WTC11 (cell line): ENCODE data around the gene ZNF860. TPM values are rescaled to one million over a fixed set of nuclear protein-coding genes. Genes with fewer than 3 reads are reported as not detected.
A peak's percentile ranks its signal among the peaks of the same experiment; 100 is the strongest.

ENCODE experiments used
- ATAC-seq: fragments of 200-7000 bp; cut with Tn5 transposase; 2 replicates; pipeline ENCODE4 v1.10.0; 2021; ENCODE audit warnings: mild to moderate bottlenecking, moderate library complexity
- CTCF ChIA-PET: fragments of 300-600 bp; sonication (Branson Sonifier 250); formaldehyde crosslinking; loops from one replicate; lab custom pipeline; 2021; ENCODE audit warnings: antibody characterized with exemption; lab: Charles Lee
- POLR2A ChIA-PET: fragments of 350-600 bp; sonication (Branson Sonifier 250); formaldehyde crosslinking; loops from one replicate; lab custom pipeline; 2021; ENCODE audit warnings: antibody characterized with exemption; lab: Charles Lee
- DNase-seq: peaks from one replicate; pipeline ENCODE4 v3.0.0; 2021; ENCODE audit warnings: low spot score
- H3K27ac Mint-ChIP-seq: 2 replicates; pipeline ENCODE4 v1.8.0; 2021; ENCODE audit warnings: mixed read lengths
- H3K27me3 Mint-ChIP-seq: 2 replicates; pipeline ENCODE4 v1.8.0; 2021; ENCODE audit warnings: low read depth, mild to moderate bottlenecking, moderate library complexity, mixed read lengths
- H3K36me3 Mint-ChIP-seq: 2 replicates; pipeline ENCODE4 v1.8.0; 2021; ENCODE audit warnings: mixed read lengths
- H3K4me1 Mint-ChIP-seq: 2 replicates; pipeline ENCODE4 v1.8.0; 2022; ENCODE audit warnings: mixed read lengths
- H3K4me3 Mint-ChIP-seq: 2 replicates; pipeline ENCODE4 v1.8.0; 2021; ENCODE audit warnings: mild to moderate bottlenecking, moderate library complexity, mixed read lengths
- H3K9me3 Mint-ChIP-seq: 2 replicates; pipeline ENCODE4 v1.8.0; 2021; ENCODE audit warnings: mixed read lengths
- ARID4B ChIP-seq: sonication (generic); formaldehyde crosslinking; IDR thresholded peaks from 2 replicates; pipeline ENCODE4 v1.8.0; 2023; ENCODE audit warnings: missing genetic modification reagents, mild to moderate bottlenecking, borderline replicate concordance
- ATF1 ChIP-seq: sonication (generic); formaldehyde crosslinking; IDR thresholded peaks from 2 replicates; pipeline ENCODE4 v1.8.1; 2023; ENCODE audit warnings: mild to moderate bottlenecking, moderate library complexity, missing genetic modification reagents
- ATF3 ChIP-seq: sonication (generic); formaldehyde crosslinking; conservative IDR thresholded peaks from 2 replicates; pipeline ENCODE4 v1.8.1; 2022; ENCODE audit warnings: mild to moderate bottlenecking, missing genetic modification reagents
- CREB1 ChIP-seq: sonication (generic); formaldehyde crosslinking; IDR thresholded peaks from 2 replicates; pipeline ENCODE4 v1.8.0; 2023; ENCODE audit warnings: mild to moderate bottlenecking, missing genetic modification reagents
- ELF4 ChIP-seq: sonication (generic); formaldehyde crosslinking; IDR thresholded peaks from 2 replicates; pipeline ENCODE4 v1.8.1; 2022; ENCODE audit warnings: low read depth, mild to moderate bottlenecking, moderate library complexity, missing genetic modification reagents
- EMX1 ChIP-seq: fragments of 250-450 bp; sonication (Bioruptor Pico); IDR thresholded peaks from 2 replicates; pipeline ENCODE4 v1.8.0; 2021; ENCODE audit warnings: mild to moderate bottlenecking
- GTF2I ChIP-seq: fragments of 250-450 bp; sonication (Bioruptor Pico); conservative IDR thresholded peaks from 2 replicates; pipeline ENCODE4 v1.4.0; 2021; ENCODE audit warnings: mild to moderate bottlenecking
- HMGA2 ChIP-seq: fragments of 250-450 bp; sonication (Bioruptor Pico); IDR thresholded peaks from 2 replicates; pipeline ENCODE4 v1.4.0; 2021; ENCODE audit warnings: mild to moderate bottlenecking, moderate library complexity
- IRF2 ChIP-seq: sonication (generic); formaldehyde crosslinking; IDR thresholded peaks from 2 replicates; pipeline ENCODE4 v1.8.0; 2022; ENCODE audit warnings: low read depth, missing genetic modification reagents, borderline replicate concordance
- KAT7 ChIP-seq: sonication (generic); formaldehyde crosslinking; IDR thresholded peaks from 2 replicates; pipeline ENCODE4 v1.8.1; 2023; ENCODE audit warnings: missing genetic modification reagents, mild to moderate bottlenecking, borderline replicate concordance
- NFATC4 ChIP-seq: fragments of 250-450 bp; sonication (Bioruptor Pico); IDR thresholded peaks from 2 replicates; pipeline ENCODE4 v1.9.0; 2021; ENCODE audit warnings: mild to moderate bottlenecking
- NR1H2 ChIP-seq: sonication (generic); formaldehyde crosslinking; IDR thresholded peaks from 2 replicates; pipeline ENCODE4 v1.9.0; 2021; ENCODE audit warnings: mild to moderate bottlenecking, moderate library complexity, missing genetic modification reagents
- NR2C2 ChIP-seq: sonication (generic); formaldehyde crosslinking; IDR thresholded peaks from 2 replicates; pipeline ENCODE4 v1.8.0; 2022; ENCODE audit warnings: mild to moderate bottlenecking, missing genetic modification reagents
- PREB ChIP-seq: sonication (generic); formaldehyde crosslinking; IDR thresholded peaks from 2 replicates; pipeline ENCODE4 v1.8.1; 2022; ENCODE audit warnings: mild to moderate bottlenecking, missing genetic modification reagents, moderate library complexity, borderline replicate concordance
- TEAD4 ChIP-seq: sonication (generic); formaldehyde crosslinking; IDR thresholded peaks from 2 replicates; pipeline ENCODE4 v1.8.0; 2022; ENCODE audit warnings: mild to moderate bottlenecking, missing genetic modification reagents
- ZNF281 ChIP-seq: sonication (generic); formaldehyde crosslinking; IDR thresholded peaks from 2 replicates; pipeline ENCODE4 v1.8.0; 2023; ENCODE audit warnings: mild to moderate bottlenecking, missing genetic modification reagents
- ZNF396 ChIP-seq: fragments of 250-450 bp; sonication (Bioruptor Pico); IDR thresholded peaks from 2 replicates; pipeline ENCODE4 v1.8.0; 2021; ENCODE audit warnings: mild to moderate bottlenecking, moderate library complexity, borderline replicate concordance
- ZNF423 ChIP-seq: fragments of 250-450 bp; sonication (Bioruptor Pico); IDR thresholded peaks from 2 replicates; pipeline ENCODE4 v2.1.2; 2022; ENCODE audit warnings: mild to moderate bottlenecking, moderate library complexity
- total RNA-seq: library from RNA; stranded (reverse); gene quantifications from 3 replicates; pipeline ENCODE4 v1.2.3, GENCODE V29; 2021
- TF ChIP-seq, protein P1 (sequence below): sonication (generic); formaldehyde crosslinking; IDR thresholded peaks from 2 replicates; pipeline ENCODE4 v1.8.1; 2023; ENCODE audit warnings: mild to moderate bottlenecking, missing genetic modification reagents, moderate library complexity
- TF ChIP-seq, protein P2 (sequence below): sonication (generic); formaldehyde crosslinking; IDR thresholded peaks from 2 replicates; pipeline ENCODE4 v1.8.1; 2023; ENCODE audit warnings: mild to moderate bottlenecking, missing genetic modification reagents
- TF ChIP-seq, protein P3 (sequence below): sonication (generic); formaldehyde crosslinking; IDR thresholded peaks from 2 replicates; pipeline ENCODE4 v1.8.1; 2022; ENCODE audit warnings: missing genetic modification reagents, borderline replicate concordance

Gene ZNF860
- total RNA-seq, 1 experiment from 2014 or later: 6.5 TPM

GRCh38 chr3:31974471-31974870 lies 7.1 kb upstream of the ZNF860 start:
- Mint-ChIP-seq H3K4me3 (no peak overlapping the region), H3K4me1 (peaks cover 81% of the 10 kb centered on the region), H3K9me3 (no peaks in the 10 kb centered on the region), H3K36me3 (peaks cover 13% of the 10 kb centered on the region)
- CTCF ChIA-PET: no interaction called here
- no peak for ATAC-seq
- TF ChIP-seq ZNF396 (CRISPR knock-in tag) (no peak), NR2C2 (CRISPR knock-in tag) (no peak), IRF2 (CRISPR knock-in tag) (no peak), CREB1 (no peak), NR1H2 (CRISPR knock-in tag) (no peak), NFATC4 (no peak), GTF2I (CRISPR knock-in tag) (no peak), EMX1 (CRISPR knock-in tag) (no peak), ATF3 (no peak)
- TF ChIP-seq, protein P1, sequence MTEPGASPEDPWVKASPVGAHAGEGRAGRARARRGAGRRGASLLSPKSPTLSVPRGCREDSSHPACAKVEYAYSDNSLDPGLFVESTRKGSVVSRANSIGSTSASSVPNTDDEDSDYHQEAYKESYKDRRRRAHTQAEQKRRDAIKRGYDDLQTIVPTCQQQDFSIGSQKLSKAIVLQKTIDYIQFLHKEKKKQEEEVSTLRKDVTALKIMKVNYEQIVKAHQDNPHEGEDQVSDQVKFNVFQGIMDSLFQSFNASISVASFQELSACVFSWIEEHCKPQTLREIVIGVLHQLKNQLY: no peak
- TF ChIP-seq, all 79 proteins: peak for 0
- DNase-seq: no peak
- POLR2A ChIA-PET: no interaction called here
- Mint-ChIP-seq H3K27me3 (no peaks in the 10 kb centered on the region), H3K27ac (peak overlapping the region; percentile 38; the same call in 1 of the 2 replicates)

DNA sequence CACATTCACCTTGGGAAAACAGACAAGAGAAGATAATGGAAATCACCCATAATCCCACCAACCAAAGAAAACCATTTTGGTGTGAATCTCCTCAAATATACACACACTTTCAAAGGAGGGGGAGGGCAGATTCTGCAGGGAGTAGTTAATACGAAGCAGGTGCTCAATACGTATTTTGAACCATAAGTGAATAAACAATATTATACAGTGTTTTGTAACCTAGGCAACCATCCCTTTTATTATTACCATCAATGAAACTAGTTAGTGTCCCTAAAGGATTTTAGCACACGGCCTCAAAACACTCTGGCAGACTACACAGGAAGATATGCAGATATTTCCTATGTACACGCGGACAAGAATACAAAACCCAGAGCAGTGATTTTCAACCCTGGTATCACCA lies 6.6 kb upstream of the ZNF860 start:
- no peaks in the 10 kb centered on the region for H3K27me3 Mint-ChIP-seq
- CTCF ChIA-PET: no interaction called here
- H3K4me1 Mint-ChIP-seq: peaks cover 79% of the 10 kb centered on the region
- H3K27ac Mint-ChIP-seq: peak overlapping the region; percentile 38
- H3K4me3 Mint-ChIP-seq: no peak overlapping the region
- ATAC-seq: no peak
- peaks cover 13% of the 10 kb centered on the region for H3K36me3 Mint-ChIP-seq
- POLR2A ChIA-PET: no interaction called here
- H3K9me3 Mint-ChIP-seq: no peaks in the 10 kb centered on the region
- DNase-seq: no peak
- TF ChIP-seq, protein P2, sequence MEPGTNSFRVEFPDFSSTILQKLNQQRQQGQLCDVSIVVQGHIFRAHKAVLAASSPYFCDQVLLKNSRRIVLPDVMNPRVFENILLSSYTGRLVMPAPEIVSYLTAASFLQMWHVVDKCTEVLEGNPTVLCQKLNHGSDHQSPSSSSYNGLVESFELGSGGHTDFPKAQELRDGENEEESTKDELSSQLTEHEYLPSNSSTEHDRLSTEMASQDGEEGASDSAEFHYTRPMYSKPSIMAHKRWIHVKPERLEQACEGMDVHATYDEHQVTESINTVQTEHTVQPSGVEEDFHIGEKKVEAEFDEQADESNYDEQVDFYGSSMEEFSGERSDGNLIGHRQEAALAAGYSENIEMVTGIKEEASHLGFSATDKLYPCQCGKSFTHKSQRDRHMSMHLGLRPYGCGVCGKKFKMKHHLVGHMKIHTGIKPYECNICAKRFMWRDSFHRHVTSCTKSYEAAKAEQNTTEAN: no peak
- TF ChIP-seq ATF3 (no peak), ATF1 (CRISPR knock-in tag) (no peak), EMX1 (CRISPR knock-in tag) (no peak), ZNF281 (CRISPR knock-in tag) (no peak), ARID4B (no peak), ZNF423 (CRISPR knock-in tag) (no peak), ELF4 (CRISPR knock-in tag) (no peak), ZNF396 (CRISPR knock-in tag) (no peak), PREB (CRISPR knock-in tag) (no peak), HMGA2 (CRISPR knock-in tag) (no peak), KAT7 (CRISPR knock-in tag) (no peak), TEAD4 (no peak)
- TF ChIP-seq, protein P3, sequence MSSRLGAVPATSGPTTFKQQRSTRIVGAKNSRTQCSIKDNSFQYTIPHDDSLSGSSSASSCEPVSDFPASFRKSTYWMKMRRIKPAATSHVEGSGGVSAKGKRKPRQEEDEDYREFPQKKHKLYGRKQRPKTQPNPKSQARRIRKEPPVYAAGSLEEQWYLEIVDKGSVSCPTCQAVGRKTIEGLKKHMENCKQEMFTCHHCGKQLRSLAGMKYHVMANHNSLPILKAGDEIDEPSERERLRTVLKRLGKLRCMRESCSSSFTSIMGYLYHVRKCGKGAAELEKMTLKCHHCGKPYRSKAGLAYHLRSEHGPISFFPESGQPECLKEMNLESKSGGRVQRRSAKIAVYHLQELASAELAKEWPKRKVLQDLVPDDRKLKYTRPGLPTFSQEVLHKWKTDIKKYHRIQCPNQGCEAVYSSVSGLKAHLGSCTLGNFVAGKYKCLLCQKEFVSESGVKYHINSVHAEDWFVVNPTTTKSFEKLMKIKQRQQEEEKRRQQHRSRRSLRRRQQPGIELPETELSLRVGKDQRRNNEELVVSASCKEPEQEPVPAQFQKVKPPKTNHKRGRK (CRISPR knock-in tag): no peak
